Activated T-cell treated with anti-CD3 and anti-CD28 coated beads, Interleukin-2, amount 50 U/mL, for 1 hour (primary cell): ENCODE measurements around the gene CNIH3.

Experiments used
- DNase-seq: peaks from one replicate; pipeline ENCODE4 v3.0.0-alpha.2; 2020

Gene CNIH3

GRCh38 chr1:224749916-224750315 is 133.8 kb downstream of the CNIH3 start:
- DNase-seq = no peak

- DNase-seq = no peak
Measured at GRCh38 chr1:224751624-224752311, 135.7 kb downstream of the CNIH3 start.

- DNase-seq = no peak
Measured at GRCh38 chr1:224753491-224753890, 137.4 kb downstream of the CNIH3 start.

GRCh38 chr1:224755586-224755985 is 139.5 kb downstream of the CNIH3 start:
- no peak for DNase-seq

- no peak for DNase-seq
Measured at GRCh38 chr1:224757508-224757907, 141.4 kb downstream of the CNIH3 start.

- no peak for DNase-seq
Measured at GRCh38 chr1:224759135-224759534, 143.0 kb downstream of the CNIH3 start.

GRCh38 chr1:224759681-224760091 is 143.6 kb downstream of the CNIH3 start:
- DNase-seq = no peak

- no peak for DNase-seq
Measured at GRCh38 chr1:224760163-224760562, 144.0 kb downstream of the CNIH3 start.

- no peak for DNase-seq
Measured at GRCh38 chr1:224761245-224761644, 145.1 kb downstream of the CNIH3 start.

- no peak for DNase-seq
Measured at GRCh38 chr1:224762046-224762445, 145.9 kb downstream of the CNIH3 start.

GRCh38 chr1:224762701-224763100 is 146.6 kb downstream of the CNIH3 start:
- DNase-seq = no peak

GRCh38 chr1:224763126-224763775 is 147.1 kb downstream of the CNIH3 start:
- no peak for DNase-seq

- DNase-seq = no peak
Measured at GRCh38 chr1:224766266-224766665, 150.1 kb downstream of the CNIH3 start.

- DNase-seq = no peak
Measured at GRCh38 chr1:224767031-224767430, 150.9 kb downstream of the CNIH3 start.

GRCh38 chr1:224767676-224768075 is 151.6 kb downstream of the CNIH3 start:
- no peak for DNase-seq

- no peak for DNase-seq
Measured at GRCh38 chr1:224768971-224769370, 152.9 kb downstream of the CNIH3 start.

- no peak for DNase-seq
Measured at GRCh38 chr1:224769452-224770335, 153.6 kb downstream of the CNIH3 start.

GRCh38 chr1:224770336-224770693 is 154.2 kb downstream of the CNIH3 start:
- DNase-seq = no peak

- DNase-seq = no peak
Measured at GRCh38 chr1:224773646-224774045, 157.5 kb downstream of the CNIH3 start.

GRCh38 chr1:224774378-224774777 is 158.3 kb downstream of the CNIH3 start:
- no peak for DNase-seq

GRCh38 chr1:224777180-224777579 is 161.1 kb downstream of the CNIH3 start:
- no peak for DNase-seq

- no peak for DNase-seq
Measured at GRCh38 chr1:224779536-224779935, 163.4 kb downstream of the CNIH3 start.

- DNase-seq = no peak
Measured at GRCh38 chr1:224780736-224781135, 164.6 kb downstream of the CNIH3 start.

GRCh38 chr1:224781800-224782199 is 165.7 kb downstream of the CNIH3 start:
- no peak for DNase-seq
